Upper lobe of left lung (tissue), 4 donors: ENCODE data around the gene FTO.

ENCODE experiments used
- POLR2A ChIP-seq, 4 donors: fragments of 450-650 bp; IDR thresholded peaks; one replicate each; pipeline ENCODE4 v1.5.1; 2016 to 2017; ENCODE audit warnings: antibody characterized with exemption in 4 of 4, mild to moderate bottlenecking in 2 of 4
- POLR2AphosphoS5 ChIP-seq, 2 donors: sonication (generic); formaldehyde crosslinking; IDR thresholded peaks; one replicate each; pipeline ENCODE4 v1.5.1; 2017; ENCODE audit warnings: antibody characterized with exemption in 2 of 2
- TF ChIP-seq, protein P1 (sequence below), 6 experiments: fragments of 450-650 bp in 4 of 6; fragments of 200-600 bp in 2 of 6; sonication (generic) in 2 of 6; IDR thresholded peaks; one replicate each; pipeline ENCODE4 v1.5.1; 2016 to 2019; ENCODE audit warnings: antibody characterized with exemption in 6 of 6

DNA sequence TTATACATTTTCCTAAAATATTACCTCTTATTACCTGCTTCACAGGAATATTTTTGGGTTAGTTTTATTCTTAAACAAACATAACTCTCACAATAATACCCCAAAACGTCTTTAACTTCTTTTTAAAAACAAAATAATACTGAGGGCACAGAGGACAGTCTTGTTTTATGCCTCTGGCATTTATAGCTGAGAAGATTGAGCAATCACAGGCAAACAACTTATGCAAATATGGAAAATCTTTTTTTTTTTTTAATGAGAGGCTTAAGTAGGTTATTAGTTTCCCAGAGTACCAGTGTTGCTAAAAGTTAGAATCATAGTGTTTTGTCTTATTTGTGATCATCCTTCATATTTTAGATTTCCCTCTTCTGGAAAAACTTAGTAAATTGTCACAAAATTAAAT lies 195.0 kb downstream of the FTO start:
- TF ChIP-seq, protein P1, sequence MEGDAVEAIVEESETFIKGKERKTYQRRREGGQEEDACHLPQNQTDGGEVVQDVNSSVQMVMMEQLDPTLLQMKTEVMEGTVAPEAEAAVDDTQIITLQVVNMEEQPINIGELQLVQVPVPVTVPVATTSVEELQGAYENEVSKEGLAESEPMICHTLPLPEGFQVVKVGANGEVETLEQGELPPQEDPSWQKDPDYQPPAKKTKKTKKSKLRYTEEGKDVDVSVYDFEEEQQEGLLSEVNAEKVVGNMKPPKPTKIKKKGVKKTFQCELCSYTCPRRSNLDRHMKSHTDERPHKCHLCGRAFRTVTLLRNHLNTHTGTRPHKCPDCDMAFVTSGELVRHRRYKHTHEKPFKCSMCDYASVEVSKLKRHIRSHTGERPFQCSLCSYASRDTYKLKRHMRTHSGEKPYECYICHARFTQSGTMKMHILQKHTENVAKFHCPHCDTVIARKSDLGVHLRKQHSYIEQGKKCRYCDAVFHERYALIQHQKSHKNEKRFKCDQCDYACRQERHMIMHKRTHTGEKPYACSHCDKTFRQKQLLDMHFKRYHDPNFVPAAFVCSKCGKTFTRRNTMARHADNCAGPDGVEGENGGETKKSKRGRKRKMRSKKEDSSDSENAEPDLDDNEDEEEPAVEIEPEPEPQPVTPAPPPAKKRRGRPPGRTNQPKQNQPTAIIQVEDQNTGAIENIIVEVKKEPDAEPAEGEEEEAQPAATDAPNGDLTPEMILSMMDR (IDR thresholded peaks at IDR 0.05) = no peak
- TF ChIP-seq POLR2A (IDR thresholded peaks at IDR 0.05) (no peak), POLR2AphosphoS5 (IDR thresholded peaks at IDR 0.05) (no peak)
